Testis (tissue), 2 donors: ENCODE data around the gene NPIPB5.
"Not testable (repeated sequence)": the region's sequence is repeated elsewhere in the genome, so short reads cannot be mapped to it uniquely, and the experiment has no call there.

Experiments
- CTCF ChIP-seq, 3 experiments: fragments of 450-650 bp in 2 of 3; fragments of 200-600 bp in 1 of 3; sonication (generic) in 1 of 3; IDR thresholded peaks; one replicate each; pipeline ENCODE4 v1.5.1; 2016 to 2019; ENCODE audit warnings: antibody characterized with exemption in 3 of 3, mild to moderate bottlenecking in 2 of 3, moderate library complexity in 1 of 3
- POLR2A ChIP-seq: fragments of 450-650 bp; IDR thresholded peaks from one replicate; pipeline ENCODE4 v1.6.1; 2017; ENCODE audit warnings: antibody characterized with exemption, mild to moderate bottlenecking, moderate library complexity

- TF ChIP-seq CTCF (IDR thresholded peaks at IDR 0.05); POLR2A: not testable (repeated sequence)
Observed at GRCh38 chr16:22547170-22547765, 36.6 kb downstream of the NPIPB5 start.
